GM19238 (cell line): ENCODE results near the gene NARF.

ENCODE experiments used
- DNase-seq: peaks from one replicate; pipeline ENCODE4 v3.0.0; 2011; ENCODE audit warnings: low spot score; ENCODE audit not compliant: insufficient read length

NARF gene

DNA sequence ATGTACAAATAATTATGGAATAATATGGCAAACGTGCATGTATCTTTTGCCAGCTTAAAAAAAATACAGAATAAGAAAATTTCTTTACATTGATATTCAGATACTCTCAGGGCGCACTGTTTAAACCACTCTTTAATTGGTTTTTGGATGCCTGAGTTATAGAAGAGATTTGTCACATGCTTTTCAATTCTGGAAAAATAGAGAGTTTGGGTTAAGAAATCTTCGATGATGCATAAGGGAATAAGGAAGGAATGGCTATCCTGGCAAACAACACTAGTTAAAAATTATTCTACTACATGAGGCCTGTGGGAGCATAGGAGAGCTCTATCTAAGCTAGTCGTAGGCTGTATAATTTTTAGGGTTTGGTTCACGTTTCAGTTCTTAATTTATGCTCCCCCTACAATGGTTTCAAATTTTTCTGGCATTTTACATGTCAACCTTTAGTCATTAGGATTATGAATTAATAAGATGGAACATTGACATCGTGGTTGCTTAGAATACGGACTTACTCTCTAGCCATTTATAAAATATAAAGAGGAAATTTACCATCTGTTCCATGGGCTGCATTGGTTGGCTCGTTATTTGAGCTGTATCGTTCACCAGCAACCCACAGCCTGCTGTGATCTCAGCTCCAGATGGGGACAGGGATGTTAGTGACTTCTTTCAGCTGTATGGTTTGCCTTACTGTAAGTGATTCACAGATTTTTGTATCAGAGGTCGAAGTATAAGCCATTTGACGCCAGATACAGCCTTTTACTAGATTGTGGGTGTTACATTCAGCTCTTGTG is 15.9 kb downstream of the NARF start:
- DNase-seq: no peak

DNA sequence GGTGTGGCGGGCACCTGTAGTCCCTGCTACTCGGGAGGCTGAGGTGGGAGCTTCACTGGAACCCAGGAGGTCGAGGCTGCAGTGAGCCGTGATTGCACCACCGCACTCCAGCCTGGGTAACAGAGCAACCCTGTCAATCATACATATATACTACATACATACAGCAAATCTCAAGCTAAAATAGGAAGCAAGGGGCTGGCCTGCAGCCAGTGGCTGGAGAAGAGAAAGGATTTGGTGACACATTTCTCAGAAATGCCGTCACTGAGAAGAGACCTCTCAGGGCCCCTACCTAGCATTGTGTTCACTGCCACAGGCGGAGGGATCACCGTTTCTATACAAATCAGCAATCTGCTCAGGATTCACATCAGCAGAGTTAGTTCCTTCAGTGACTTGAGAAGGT is 16.9 kb downstream of the NARF start:
- no peak for DNase-seq

DNA sequence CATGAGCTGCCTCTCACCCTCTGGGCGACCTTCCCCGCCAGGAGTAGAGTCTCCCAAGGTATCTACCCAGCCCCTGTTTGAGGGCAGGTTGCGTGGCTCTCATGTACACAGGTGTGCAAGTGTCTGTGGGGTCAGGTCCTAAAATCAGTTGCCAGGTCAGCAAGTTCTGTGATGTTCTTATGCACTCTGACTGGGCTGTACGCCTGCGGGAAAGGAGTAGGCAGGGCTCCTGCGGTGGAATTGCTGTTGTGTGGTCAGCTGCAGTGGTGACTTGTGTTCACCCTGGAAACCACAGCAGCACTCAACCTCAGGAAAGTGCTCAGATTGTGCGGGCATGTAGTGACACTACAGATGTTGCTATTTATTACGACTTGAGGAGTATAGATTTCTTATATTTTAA is 19.4 kb downstream of the NARF start:
- DNase-seq: no peak

DNA sequence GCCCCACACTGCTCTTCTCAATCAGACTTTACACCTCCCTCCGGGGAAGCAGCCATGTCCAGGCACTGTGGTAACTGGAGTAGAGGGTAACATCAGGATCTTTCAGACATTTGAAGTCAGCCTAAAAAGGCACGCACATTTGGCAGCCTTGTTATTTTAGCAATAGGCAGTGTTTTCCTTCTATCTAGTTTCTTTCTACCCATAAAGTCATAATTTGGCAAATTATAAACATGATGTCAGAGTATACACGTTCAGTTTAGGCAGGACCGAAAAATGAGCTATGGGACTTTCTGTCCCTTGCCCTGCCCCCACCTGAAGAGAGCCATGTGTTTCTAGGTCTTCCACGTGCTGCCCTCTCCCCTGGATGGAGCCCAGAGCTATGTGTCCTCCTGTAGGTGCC is 21.1 kb downstream of the NARF start:
- DNase-seq: no peak

DNA sequence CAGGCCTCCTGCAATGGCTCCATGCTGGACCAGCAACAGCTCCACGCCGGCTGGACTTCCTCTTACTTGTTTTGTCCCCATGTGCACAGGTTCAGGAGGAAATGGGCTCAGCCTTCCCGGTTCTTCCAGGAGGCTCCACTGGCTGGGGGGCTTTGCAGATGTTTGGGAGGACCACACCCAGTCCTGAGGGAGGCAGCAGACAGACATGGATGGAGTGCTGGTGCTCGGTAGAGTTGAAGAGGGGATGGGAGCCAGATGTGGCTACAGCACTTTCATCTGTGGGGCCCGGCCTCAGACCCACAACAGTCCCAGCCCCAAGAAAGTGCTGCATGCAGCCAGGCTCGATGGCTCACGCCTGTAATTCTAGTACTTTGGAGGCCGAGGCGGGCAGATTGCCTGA is 21.8 kb downstream of the NARF start:
- no peak for DNase-seq

DNA sequence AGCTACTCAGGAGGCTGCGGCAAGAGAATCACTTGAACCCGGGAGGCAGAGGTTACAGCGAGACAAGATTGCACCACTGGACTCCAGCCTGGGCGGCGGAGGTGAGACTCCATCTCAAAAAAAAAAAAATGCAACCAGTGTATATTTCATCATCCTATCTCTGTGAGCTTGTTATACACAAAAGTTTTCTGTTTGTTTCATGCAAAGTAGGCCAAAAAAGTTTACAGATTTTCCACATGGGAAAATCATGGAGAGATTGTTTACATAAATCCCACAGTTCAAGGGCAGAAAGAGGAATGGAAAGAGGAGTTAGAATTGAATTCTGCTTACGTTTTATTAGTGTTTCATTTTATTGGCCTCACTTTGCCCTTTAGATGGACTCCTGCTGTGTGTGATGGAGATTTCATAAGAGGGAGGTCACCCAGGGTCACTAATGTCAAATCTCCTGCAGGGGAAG is 24.7 kb downstream of the NARF start:
- DNase-seq: no peak

DNA sequence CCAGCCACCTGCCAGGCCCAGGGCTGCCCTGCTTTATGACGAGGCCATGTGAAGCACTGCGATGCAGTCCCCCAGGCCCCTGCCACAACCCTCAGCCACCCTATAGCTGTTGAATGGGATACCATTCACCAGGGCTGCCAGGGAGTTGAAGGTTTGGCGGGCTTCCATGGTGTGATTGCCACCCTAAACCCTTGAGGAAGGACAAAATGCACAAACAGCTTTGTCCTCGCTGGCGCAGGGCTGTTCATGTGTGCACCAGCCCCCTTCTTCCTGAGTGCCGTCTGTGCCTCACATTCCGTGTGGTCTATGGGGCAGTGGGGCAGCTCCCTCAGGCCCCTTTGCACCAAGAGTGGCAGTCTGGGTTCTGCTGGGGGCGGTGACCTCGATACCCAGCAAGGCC is 25.3 kb downstream of the NARF start:
- no peak for DNase-seq

DNA sequence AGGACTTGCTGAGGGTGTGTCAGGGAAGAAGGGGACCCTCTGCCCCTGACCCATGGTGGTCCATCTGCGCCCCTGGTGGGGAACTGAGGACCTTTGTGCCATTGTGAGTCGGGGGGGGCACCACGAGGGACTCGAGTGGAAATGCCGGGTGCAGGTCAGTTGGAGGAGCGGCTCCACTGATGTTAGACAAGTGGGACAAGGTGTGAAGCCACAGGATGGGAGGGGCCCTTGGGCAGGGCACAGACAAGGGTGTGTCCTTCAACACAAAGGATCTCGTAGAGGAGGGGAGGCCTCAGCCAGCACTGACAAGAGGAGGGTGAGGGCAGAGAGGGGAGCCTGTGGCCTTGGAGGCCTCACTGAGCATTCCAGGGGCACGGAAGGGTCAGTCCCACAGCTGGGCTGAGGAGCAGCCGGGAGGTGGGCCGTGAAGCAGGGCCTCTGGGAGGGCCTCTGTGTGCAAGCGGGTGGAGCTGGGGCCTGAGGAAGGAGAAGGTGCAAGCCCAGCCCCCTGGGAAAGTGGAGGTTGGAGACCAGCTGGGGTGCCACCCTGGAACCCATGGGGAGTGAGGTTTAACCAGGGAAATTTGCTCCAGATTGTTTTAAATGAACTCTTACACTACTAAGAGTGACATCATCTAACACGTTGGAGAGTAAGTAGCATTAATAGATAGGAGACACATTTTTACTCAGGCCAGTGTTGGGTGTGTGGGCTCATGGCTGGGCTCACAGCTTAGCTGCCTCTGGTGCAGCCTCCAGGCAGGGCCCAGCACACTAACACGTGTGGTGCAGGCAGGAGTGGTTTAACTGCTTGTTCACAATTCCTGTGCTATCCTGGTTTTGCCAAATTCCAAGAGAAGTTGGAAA is 27.9 kb downstream of the NARF start:
- DNase-seq: no peak

DNA sequence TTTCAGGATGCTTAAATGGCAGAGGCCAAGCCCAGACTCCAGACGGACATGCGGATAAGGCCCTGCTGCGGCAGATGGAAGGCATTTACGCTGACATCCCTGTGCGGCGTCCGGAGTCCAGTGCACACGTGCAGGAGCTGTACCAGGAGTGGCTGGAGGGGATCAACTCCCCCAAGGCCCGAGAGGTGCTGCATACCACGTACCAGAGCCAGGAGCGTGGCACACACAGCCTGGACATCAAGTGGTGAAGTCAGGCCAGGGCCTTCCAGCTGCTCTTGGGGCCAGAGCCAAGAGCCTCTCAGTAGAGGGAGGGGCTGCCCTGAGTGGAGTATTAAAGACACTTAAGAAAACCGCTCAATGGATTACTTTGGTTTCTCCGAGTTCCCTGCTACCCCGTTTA is 29.4 kb downstream of the NARF start:
- DNase-seq: no peak

DNA sequence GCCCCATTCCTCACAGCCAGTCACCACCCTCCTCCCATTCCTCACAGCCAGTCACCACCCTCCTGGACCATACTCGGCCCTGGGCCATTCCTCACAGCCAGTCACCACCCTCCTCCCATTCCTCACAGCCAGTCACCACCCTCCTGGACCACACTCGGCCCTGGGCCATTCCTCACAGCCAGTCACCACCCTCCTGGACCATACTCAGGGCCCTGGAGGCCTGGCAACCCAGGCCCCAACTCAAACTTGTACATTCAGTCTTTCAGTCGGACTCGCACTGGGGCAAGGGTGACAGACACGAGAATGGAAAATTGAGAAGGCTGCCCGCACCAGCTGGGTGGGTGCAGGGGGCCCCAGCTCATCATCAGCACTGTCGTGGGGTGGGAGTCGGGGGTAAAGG is 30.6 kb downstream of the NARF start:
- no peak for DNase-seq

DNA sequence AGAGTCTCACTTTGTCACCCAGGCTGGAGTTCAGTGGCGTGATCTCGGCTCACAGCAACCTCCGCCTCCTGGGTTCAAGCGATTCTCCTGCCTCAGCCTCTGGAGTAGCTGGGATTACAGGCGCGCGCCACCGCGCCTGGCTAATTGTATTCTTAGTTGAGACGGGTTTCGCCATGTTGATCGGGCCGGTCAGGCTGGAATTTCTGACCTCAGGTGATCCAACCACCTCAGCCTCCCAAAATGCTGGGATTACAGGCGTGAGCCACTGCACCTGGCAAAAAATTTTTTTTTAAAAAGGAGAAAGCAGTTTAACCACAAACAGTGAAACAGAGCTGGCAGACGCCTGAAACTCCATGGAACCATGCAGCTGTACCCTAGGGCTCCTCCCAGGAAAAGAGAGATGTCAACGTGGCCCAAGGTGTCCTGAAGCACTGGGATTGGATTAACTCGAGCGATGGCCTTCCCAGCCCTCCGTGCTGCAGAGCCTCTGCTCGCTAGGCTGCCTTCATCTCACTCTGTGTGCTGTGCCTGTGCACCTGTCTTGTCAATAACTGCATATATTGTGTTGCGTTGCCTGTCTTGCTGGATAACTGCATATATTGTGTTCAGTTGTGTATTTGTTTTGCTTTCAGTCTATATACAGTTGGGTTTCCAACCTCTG is 31.4 kb downstream of the NARF start:
- no peak for DNase-seq

DNA sequence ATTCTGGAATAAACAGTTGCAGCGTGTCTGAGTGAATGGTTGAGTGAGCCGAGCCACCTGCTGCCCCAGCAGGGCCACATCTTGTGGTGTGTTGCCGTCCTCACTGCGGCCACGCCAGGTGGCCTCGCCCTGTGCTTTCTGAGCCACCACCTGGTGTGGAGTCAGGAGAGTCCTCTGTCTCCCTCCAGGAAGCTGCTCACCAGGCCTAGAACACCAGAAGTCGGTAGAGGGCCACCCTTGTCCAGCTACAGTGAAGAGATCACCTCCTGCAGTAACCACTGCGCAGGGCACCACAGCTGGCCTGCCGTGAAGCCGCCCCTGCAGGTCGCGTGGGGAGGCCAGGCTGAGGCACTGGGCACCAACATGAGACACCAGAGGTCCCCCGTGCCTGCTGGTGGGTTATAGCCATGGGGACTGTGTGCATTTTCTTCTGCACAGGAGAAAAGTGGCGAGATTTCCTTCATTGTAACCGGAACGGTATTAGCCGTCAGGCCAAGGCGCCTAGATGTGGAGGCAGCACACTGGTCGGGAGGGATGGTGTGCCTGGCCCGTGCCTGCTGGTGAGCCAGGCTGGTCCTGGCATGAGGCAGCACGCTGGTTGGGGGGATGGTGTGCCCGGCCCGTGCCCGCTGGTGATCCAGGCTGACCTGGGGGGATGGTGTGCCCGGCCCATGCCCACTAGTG is 32.1 kb downstream of the NARF start:
- DNase-seq: no peak

DNA sequence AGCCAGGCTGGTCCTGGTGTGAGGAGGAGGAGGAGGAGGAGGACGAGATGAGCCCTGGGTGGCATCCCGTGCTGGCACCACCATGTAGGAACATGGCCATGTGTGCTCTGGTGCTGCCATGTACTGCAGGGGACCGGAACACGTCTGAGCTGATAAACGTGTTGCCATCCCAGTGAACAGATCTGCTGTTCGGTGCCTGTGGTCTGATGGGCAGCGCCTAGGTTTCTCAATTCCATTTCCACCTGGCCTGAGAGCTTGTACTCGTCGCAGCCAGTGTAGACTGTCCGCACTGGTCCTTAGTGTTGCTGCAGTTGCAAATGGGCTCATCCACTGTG is 32.6 kb downstream of the NARF start:
- no peak for DNase-seq

DNA sequence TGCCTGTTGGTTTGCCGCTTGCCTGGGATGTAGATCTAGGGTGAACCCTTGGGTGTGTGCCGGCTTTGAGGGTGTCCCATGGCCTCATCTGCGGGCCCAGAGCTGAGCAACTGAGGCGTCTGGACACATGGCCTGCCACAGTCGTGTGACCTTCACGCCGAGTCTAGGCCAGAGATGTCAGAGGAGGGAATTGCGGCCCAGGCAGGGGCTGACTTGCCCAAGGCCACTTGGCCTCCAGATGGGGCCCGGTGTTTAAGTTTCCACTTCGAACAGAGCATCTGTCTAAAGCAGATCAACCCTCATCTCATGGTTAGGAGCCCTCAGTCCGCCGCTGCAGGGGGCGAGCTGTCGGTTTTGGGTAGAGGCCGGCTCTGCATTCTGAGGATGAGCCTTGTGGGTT is 33.0 kb downstream of the NARF start:
- DNase-seq: no peak

DNA sequence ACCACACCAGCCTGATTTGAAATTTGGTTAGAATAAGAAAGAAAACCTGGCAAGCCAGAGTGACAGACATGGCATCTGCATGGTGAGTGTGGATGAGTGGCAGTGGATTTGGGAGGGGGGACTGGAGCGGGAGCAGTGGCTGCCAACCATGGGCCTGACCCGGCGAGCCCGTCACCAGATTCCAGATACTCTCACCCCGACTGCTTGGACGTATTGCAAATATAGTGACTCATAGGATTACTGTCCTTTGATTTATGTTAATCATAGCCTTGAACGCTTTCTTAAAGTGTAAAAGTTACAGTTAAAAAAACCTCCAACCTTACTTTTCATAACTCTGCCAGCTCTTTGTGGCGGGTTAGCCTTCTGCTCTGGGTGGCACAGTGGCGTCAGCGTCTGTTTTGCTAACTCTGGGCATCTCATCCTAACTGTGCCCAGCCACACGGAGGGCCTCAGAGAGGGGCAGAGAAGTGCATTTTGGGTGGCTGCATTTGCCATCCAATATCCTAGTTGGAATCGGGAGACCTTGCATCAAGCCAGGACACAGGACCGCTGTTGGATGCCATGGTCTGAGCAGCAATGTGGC is 34.2 kb downstream of the NARF start:
- no peak for DNase-seq

DNA sequence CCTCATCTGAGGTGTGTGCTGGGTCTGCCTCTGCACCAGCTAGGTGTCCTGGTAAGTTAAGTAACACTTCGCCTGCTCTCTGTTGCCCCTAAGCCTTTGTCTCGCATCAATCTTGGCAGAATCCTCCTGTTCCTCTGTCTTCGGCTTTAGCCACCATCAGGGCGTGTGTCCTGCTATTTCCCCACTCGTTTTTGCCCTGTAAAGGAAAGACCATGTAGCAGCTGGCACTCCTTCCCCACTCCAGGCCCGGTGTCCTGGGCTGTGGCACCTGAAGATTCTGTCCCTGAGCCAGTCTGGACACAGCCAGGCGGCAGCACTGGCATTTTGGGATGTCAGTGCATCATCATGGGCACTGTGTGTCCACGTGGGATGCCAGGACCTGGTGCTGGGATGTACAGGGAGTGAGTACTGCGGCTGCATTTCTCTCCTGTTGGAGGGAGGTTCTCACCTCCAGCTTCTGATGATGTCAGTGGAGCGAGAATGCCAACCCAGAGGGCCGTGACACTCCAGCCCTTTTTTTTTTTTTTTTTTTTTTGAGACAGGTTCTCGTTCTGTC is 34.8 kb downstream of the NARF start:
- no peak for DNase-seq

DNA sequence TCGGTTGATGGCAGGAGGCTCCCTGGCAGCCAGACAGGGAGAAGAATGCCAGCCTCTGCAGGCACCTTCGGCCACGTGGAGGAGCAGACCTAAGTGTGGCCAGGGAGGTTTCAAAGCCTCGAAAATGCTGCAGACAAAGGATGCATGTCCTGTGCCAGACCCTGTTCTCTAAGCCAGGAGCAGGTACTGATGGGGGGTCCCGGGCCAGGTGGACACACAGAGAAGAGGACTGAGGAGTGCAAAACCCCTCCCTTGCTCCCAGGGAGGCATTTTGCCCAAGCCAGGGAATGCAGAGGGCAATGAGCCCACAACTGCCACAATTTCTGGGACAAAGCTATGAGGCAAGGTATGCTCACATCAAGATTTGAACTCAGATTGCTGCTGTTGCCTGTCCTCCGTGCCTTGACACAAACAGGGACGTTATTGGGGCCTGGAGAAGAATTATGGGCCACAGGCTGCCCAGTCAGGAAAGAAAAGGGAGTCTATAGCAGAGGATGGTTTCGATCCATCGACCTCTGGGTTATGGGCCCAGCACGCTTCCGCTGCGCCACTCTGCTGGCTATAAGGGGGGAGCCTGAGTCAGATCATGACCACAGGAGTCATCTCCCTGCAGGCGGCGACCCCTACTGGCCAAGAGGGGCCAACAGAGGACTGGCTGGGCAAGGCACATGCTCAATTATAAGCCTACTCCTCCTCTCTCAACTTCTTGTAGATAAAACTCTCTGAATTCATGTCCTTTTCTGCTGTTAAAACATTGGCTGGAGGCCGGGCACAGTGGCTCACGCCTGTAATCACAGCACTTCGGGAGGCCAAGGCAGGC is 35.9 kb downstream of the NARF start:
- peak; percentile 85 for DNase-seq

DNA sequence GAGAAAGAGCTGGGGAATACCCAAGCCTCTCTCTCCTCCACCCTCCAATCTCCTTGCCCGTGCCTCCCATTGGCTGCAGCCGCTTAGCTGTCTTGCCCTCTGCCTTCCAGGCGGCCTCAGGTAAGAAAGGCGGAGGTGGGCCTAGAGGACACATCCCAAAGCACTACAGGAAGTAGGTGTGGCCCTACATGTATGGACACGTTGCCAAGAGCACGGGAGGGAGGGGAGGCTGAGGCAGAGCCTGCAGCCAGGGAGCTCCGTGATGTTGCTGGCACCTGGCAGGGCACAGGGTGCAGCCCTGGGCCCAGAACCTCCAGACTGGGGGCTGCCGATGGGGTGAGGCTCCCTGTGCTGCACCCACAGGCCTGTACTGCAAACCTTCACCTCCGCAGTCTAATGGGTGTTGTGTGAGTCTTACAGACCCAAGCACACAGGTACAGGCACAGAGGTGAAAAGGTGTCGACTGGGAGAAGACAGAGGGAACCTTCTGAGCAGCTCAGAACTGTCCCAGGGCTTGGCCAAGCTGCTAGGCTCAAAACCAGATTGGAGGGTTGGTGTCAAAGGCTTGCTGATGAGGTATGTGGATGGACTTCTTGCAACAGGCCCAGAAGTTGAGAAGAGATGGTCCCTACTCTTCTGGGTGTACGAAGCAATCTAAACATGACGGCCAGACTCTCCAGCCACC is 37.4 kb downstream of the NARF start:
- DNase-seq: no peak
